GM12875 (cell line): Measurements from ENCODE around the gene DLST.

Experiments used
- H3K4me3 ChIP-seq: one replicate; pipeline ENCODE4 v1.5.1; 2011; ENCODE audit warnings: low read depth, low read length, control low read depth
- TF ChIP-seq, protein P1 (sequence below): IDR thresholded peaks from 2 replicates; pipeline ENCODE4 v1.5.1; 2011; ENCODE audit warnings: low read depth, mild to moderate bottlenecking, control low read depth, inconsistent platforms, low read length, moderate library complexity, borderline replicate concordance; ENCODE audit not compliant: insufficient read depth

Gene DLST

GRCh38 chr14:74860899-74861733 lies 20.6 kb upstream of the DLST start:
- TF ChIP-seq, protein P1, sequence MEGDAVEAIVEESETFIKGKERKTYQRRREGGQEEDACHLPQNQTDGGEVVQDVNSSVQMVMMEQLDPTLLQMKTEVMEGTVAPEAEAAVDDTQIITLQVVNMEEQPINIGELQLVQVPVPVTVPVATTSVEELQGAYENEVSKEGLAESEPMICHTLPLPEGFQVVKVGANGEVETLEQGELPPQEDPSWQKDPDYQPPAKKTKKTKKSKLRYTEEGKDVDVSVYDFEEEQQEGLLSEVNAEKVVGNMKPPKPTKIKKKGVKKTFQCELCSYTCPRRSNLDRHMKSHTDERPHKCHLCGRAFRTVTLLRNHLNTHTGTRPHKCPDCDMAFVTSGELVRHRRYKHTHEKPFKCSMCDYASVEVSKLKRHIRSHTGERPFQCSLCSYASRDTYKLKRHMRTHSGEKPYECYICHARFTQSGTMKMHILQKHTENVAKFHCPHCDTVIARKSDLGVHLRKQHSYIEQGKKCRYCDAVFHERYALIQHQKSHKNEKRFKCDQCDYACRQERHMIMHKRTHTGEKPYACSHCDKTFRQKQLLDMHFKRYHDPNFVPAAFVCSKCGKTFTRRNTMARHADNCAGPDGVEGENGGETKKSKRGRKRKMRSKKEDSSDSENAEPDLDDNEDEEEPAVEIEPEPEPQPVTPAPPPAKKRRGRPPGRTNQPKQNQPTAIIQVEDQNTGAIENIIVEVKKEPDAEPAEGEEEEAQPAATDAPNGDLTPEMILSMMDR = peak; percentile 74
- H3K4me3 ChIP-seq = no peak overlapping the region

DNA sequence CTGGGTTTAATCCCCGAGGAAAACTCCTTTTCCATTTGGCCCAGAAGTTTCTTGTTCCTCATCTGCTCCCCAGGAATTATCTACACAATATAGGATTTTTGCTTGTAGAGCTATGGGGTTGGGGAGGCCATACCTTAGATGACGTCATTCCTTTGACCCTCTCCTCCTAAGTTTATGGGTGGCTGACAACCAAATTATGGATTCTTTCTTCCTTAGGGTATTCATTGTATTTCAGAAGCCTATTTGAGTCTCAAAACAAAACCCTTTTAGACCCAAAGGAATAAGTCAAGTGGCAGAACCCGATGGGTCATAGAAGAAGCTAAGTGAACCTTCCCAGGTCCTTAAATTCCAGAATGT lies 20.0 kb upstream of the DLST start:
- TF ChIP-seq, protein P1 = no peak
- no peak overlapping the region for H3K4me3 ChIP-seq

DNA sequence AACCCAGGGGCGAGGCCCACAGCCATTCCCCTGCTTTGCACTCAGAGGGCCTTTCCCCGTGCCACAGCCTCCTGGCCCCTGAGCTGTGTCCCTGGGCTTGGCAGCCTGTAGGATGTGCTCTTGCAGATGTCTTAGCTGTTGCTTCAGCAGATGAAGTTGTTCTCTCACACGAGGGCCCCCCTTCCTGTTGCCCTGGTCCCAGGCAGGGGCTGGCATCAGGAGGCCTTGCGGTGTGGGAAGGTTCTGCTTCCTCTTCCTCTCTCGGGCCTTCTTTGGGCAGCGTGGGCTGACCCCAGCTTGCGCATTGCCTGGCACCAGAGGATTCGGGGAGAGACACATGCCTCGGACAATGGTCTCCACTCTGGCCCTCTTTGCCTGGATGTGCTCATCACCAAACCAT lies 18.4 kb upstream of the DLST start:
- TF ChIP-seq, protein P1 = no peak
- no peak overlapping the region for H3K4me3 ChIP-seq

DNA sequence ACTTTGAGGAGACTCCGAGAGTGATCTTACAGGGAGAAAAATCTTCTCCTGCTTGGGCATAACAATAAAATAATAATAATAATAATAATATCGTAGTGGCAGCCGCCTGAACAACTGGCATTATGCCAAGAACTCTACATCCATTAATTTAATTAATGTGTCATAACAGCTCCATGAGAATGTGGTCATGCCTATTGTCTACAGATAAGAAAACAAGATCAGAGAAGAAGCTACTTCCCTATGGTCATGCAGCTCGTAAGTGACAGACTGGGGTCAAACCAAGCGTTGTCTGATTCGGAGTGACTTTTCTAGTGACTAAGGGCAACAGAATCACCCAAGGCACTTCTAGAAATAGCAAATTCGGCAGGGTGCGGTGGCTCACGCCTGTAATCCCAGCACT lies 17.5 kb upstream of the DLST start:
- H3K4me3 ChIP-seq = no peak overlapping the region
- TF ChIP-seq, protein P1 = no peak

- TF ChIP-seq, protein P1 = no peak
- no peak overlapping the region for H3K4me3 ChIP-seq
Measured at GRCh38 chr14:74865156-74865555, 16.6 kb upstream of the DLST start.

DNA sequence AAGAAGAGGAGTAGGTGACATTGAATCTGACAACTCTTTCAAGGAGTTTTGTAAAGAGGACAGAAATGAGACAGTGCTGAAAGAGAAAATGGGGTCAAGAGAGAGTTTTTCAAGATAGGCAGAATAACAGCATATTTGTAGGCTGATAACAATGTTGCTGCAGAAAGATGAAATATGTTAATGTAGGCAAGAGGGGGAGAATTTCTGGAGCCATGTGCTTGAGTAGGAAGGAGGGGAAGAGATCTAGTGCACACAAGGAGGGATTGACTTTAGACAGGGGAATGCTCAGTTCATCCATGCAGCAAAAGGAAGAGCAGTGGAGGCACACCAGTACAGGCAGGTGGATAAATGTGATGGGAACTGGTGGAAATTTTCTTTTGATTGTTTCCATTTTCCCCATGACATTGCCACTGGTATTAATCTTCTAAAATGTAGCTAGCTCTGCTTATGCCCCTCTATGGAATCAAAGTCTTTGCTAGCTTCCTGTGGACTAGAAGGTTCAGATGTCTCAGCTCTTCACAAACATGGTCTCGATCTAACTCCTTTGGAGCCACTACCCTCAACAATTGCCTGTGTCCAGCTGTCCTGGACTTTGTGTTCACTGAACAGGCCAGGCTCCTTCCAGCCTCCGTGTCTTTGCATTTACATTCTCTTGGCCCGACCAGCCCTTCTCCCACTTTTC lies 14.9 kb upstream of the DLST start:
- H3K4me3 ChIP-seq = no peak overlapping the region
- TF ChIP-seq, protein P1 = no peak

- no peak overlapping the region for H3K4me3 ChIP-seq
- TF ChIP-seq, protein P1 = no peak
Measured at GRCh38 chr14:74867673-74868072, 14.0 kb upstream of the DLST start.
